ENCODE measurements around the gene RPTOR. TPM values are rescaled to one million over a fixed set of nuclear protein-coding genes. Genes with fewer than 3 reads are reported as not detected.

RPTOR gene
- total RNA-seq, 1 donor from 2014 or later = 21.8 TPM

DNA sequence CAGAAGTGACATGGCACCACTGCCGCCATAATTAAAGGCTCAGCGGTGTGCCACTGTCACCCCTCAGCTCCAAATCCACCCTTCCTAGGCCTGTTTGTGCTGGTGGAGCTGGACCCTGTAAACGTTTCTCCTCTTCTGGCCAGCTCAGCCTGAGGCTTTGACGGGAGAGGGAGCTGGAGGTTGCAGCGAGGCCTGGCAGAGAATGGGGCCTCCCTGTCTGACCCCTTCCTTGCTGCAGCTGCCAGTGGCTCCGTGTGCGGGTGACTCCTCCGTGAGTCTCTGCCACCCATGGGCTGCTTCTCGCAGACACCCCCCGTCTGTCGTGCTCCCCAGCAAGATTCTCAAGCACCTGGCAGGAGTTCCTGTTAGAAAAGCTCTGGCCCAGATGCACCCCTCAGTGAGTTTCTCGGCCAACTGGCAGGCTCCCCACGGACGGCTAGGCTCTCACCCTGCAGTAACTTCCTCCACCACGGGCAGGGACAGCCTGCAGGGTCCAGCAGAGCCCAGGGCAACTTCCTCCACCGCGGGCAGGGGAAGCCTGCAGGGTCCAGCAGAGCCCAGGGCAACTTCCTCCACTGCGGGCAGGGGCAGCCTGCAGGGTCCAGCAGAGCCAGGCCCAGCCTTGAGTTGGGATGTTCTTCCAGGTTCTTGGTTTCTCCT, 442.3 kb downstream of the RPTOR start:
- no peaks in the 10 kb centered on the region for H3K9me3 ChIP-seq (replicated peaks)
- H3K4me3 ChIP-seq = no peak overlapping the region
- no peaks in the 10 kb centered on the region for H3K36me3 ChIP-seq
- H3K4me1 ChIP-seq = peaks cover 29% of the 10 kb centered on the region
- TF ChIP-seq, protein P1, sequence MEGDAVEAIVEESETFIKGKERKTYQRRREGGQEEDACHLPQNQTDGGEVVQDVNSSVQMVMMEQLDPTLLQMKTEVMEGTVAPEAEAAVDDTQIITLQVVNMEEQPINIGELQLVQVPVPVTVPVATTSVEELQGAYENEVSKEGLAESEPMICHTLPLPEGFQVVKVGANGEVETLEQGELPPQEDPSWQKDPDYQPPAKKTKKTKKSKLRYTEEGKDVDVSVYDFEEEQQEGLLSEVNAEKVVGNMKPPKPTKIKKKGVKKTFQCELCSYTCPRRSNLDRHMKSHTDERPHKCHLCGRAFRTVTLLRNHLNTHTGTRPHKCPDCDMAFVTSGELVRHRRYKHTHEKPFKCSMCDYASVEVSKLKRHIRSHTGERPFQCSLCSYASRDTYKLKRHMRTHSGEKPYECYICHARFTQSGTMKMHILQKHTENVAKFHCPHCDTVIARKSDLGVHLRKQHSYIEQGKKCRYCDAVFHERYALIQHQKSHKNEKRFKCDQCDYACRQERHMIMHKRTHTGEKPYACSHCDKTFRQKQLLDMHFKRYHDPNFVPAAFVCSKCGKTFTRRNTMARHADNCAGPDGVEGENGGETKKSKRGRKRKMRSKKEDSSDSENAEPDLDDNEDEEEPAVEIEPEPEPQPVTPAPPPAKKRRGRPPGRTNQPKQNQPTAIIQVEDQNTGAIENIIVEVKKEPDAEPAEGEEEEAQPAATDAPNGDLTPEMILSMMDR (IDR thresholded peaks at IDR 0.05; ENCODE audit: borderline replicate concordance) = no peak
- intact Hi-C loops (cut with micrococcal nuclease) = loop anchor here (10.0 kb wide), 1 partner anchor 562 kb away; no protein-coding TSS in a partner anchor
- peaks cover 17% of the 10 kb centered on the region for H3K27me3 ChIP-seq (ENCODE audit: low read depth)
- no peak for DNase-seq
- H3K27ac ChIP-seq (replicated peaks) = peak overlapping the region; percentile 57

DNA sequence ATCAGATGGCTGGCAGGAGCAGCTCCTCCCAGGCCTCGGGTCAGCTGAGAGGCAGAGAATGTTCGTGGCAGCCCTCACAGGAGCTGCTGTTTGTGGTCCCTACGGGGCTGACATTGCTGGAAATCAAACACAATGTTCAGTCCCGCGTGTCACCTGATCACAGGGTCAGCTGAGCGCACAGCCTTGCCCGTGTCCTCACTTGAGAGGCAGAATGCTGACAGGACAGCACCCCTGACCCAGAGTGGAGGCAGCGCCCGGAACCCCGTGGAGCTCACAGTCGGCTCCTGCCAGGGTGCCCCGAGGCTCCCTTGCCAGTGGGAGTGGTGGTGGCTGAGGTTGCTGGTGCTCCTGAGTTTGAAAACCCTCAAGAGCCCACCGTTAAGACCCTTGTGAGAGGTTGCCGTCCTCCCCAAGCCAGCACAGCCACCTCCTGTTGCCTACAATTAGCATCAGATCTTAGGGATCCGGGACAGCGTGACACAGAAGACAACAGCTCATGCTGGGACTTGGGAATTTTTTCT, 443.4 kb downstream of the RPTOR start:
- Histone ChIP-seq H3K4me3 (peak overlapping the region; percentile 11), H3K9me3 (replicated peaks) (no peaks in the 10 kb centered on the region), H3K36me3 (no peaks in the 10 kb centered on the region), H3K27me3 (ENCODE audit: low read depth) (peaks cover 8% of the 10 kb centered on the region), H3K27ac (replicated peaks) (peak overlapping the region; percentile 57), H3K4me1 (peaks cover 39% of the 10 kb centered on the region)
- DNase-seq = peak; percentile 43
- intact Hi-C loops (cut with micrococcal nuclease) = loop anchor here (10.0 kb wide), 1 partner anchor 563 kb away; no protein-coding TSS in a partner anchor
- TF ChIP-seq, protein P1 (IDR thresholded peaks at IDR 0.05; ENCODE audit: borderline replicate concordance) = no peak

DNA sequence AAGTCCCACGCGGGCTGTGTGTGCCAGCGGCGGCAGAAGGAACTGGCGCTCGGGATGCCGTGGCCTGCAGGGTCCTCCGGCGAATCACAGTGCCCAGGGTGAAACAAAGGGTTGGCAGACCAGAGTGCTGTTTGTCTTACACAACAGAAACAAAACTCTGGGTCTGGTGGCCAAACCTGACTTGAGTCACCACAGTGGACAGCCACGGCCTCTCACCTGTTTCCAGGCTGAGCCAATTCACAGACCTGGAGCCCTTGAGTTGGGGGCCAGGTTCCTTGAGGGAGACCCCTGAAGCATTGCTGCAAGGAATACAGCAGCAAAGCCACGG, 444.9 kb downstream of the RPTOR start:
- H3K4me1 ChIP-seq = peaks cover 53% of the 10 kb centered on the region
- H3K9me3 ChIP-seq (replicated peaks) = no peaks in the 10 kb centered on the region
- intact Hi-C loops (cut with micrococcal nuclease) = loop anchor here (10.0 kb wide), 1 partner anchor 565 kb away; no protein-coding TSS in a partner anchor
- H3K27ac ChIP-seq (replicated peaks) = no peak overlapping the region
- peaks cover 8% of the 10 kb centered on the region for H3K27me3 ChIP-seq (ENCODE audit: low read depth)
- H3K36me3 ChIP-seq = no peaks in the 10 kb centered on the region
- TF ChIP-seq, protein P1 (IDR thresholded peaks at IDR 0.05; ENCODE audit: borderline replicate concordance) = no peak
- DNase-seq = no peak
- H3K4me3 ChIP-seq = no peak overlapping the region

DNA sequence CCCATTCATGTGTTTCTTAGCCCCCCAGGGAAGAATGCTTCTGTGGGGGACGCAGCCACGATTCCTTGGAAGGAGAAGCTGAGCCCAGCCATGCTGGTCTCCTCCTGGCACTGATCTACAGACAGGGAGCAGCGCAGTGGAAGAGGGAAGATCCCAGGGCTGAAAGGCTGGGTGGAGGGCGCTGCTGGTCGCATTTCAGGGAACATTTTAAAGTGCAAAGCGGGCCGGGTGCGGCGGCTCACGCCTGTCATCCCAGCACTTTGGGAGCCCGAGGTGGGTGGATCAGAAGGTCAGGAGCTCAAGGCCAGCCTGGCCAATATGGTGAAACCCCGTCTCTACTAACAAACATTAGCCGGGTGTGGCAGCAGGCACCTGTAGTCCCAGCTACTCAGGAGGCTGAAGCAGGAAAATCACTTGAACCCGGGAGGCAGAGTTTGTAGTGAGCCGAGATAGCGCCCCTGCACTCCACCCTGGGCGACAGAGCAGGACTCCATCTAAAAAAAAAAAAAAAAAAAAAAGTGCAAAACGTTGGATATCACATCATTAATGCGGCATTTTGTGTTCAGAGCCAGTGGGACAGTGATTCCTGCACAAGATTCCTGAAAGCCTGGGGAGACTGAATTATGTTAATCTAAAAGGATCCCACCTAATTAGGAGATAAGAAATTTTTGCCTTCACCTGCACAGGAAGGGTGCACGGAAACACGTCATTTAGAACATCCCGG, 446.4 kb downstream of the RPTOR start:
- H3K27ac ChIP-seq (replicated peaks) = peak overlapping the region; percentile 76
- DNase-seq = no peak
- peak overlapping the region; percentile 85 for H3K4me3 ChIP-seq
- H3K4me1 ChIP-seq = peaks cover 48% of the 10 kb centered on the region
- TF ChIP-seq, protein P1 (IDR thresholded peaks at IDR 0.05; ENCODE audit: borderline replicate concordance) = no peak
- H3K9me3 ChIP-seq (replicated peaks) = no peaks in the 10 kb centered on the region
- intact Hi-C loops (cut with micrococcal nuclease) = no loop called here
- peaks cover 13% of the 10 kb centered on the region for H3K36me3 ChIP-seq
- peaks cover 8% of the 10 kb centered on the region for H3K27me3 ChIP-seq (ENCODE audit: low read depth)

DNA sequence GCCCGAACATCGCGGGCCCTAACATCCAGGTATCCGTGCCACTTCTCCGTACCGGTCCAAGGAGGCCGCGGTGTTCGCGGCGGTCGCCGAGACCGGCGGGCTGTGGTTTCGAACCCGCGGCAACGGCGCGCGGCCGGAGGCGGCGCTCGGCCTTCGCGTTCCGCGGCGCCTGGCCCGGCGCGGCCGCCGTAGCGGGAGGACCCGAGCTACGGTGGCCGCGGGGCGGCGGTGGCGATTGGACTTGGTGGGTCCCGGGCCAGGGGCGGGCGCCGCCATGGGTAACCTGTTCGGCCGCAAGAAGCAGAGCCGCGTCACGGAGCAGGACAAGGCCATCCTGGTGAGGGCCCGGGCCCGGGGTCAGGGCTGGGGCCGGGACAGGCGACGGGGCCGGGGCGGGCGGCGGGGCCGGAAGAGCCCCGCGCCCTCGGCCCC, 447.0 kb downstream of the RPTOR start, which contains the start of gene CHMP6:
Gene CHMP6, plus strand, starts transcription at position 197 of the 432 bp plus-strand sequence. Its CDS starts 78 bp downstream, at position 275.
- intact Hi-C loops (cut with micrococcal nuclease) = no loop called here
- Histone ChIP-seq H3K9me3 (replicated peaks) (no peaks in the 10 kb centered on the region), H3K36me3 (peaks cover 19% of the 10 kb centered on the region), H3K4me3 (peak within 1 kb of the TSS; percentile 85), H3K4me1 (peaks cover 48% of the 10 kb centered on the region), H3K27me3 (ENCODE audit: low read depth) (peaks cover 8% of the 10 kb centered on the region), H3K27ac (replicated peaks) (peak within 1 kb of the TSS; percentile 76)
- DNase-seq = peak; percentile 79
- TF ChIP-seq, protein P1 (IDR thresholded peaks at IDR 0.05; ENCODE audit: borderline replicate concordance) = peak; percentile 54
